ENCODE results near the gene HMSD. TPM values are rescaled to one million over a fixed set of nuclear protein-coding genes. Genes with fewer than 3 reads are reported as not detected.

Gene HMSD
- total and polyA plus RNA-seq, 2 donors (not counting 3 experiments of a cell fraction or from before 2014, with no cell fraction given): 0.08 TPM; not detected in 1

- no peak for FAIRE-seq
- intact Hi-C loops (cut with micrococcal nuclease) (no loop called here), dilution Hi-C loops (cut with MboI; ENCODE audit: extremely low pct_ligation_motif_present, low sequenced_read_pairs) (no loop called here)
- H3K9ac ChIP-seq (replicated peaks; ENCODE audit: extremely low read depth, insufficient read depth, low read length): no peak overlapping the region
- CTCF ChIA-PET: interaction anchor here (0.9 to 3.8 kb wide), 2 partner anchors 10 to 17 kb away, joined by 3 to 21 read pairs; no protein-coding TSS in a partner anchor
- POLR2A ChIA-PET: no interaction called here
- peaks cover 2% of the 10 kb centered on the region for H3K4me1 ChIP-seq (ENCODE audit: control insufficient read depth, extremely low read depth, insufficient read depth, low read length)
- no peaks in the 10 kb centered on the region for H3K9me1 ChIP-seq (replicated peaks; ENCODE audit: control insufficient read depth, extremely low read depth, insufficient read depth, low read length)
- H3K27me3 ChIP-seq (ENCODE audit: control insufficient read depth in 2 of 2, insufficient read depth in 2 of 2, low read length in 2 of 2): peaks cover 9 to 27% of the 10 kb centered on the region in 2 experiments
- no TSS peak for BruUV-seq (replicated peaks)
- DNase-seq (ENCODE audit: low read depth, low spot score): no peak
- no peaks in the 10 kb centered on the region for H3K79me2 ChIP-seq (ENCODE audit: control insufficient read depth, insufficient read depth, low read length)
- H3K9me3 ChIP-seq (replicated peaks; ENCODE audit: control insufficient read depth, insufficient read depth, low read length): no peaks in the 10 kb centered on the region
- no peak overlapping the region for H3K27ac ChIP-seq (ENCODE audit: insufficient read depth, low read depth, low read length)
- H4K20me1 ChIP-seq (replicated peaks; ENCODE audit: control insufficient read depth, extremely low read depth, insufficient read depth, low read length): no peaks in the 10 kb centered on the region
- TF ChIP-seq MYC (IDR thresholded peaks at IDR 0.05; ENCODE audit: low read depth, low read length): no peak
- TF ChIP-seq, protein P1, sequence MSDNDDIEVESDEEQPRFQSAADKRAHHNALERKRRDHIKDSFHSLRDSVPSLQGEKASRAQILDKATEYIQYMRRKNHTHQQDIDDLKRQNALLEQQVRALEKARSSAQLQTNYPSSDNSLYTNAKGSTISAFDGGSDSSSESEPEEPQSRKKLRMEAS (IDR thresholded peaks at IDR 0.05; ENCODE audit: insufficient read depth, insufficient read length): no peak
- no peak for TF ChIP-seq JUN (IDR thresholded peaks at IDR 0.05; ENCODE audit: borderline replicate concordance, insufficient read depth, insufficient read length, low read depth)
- no peak for TF ChIP-seq GATA2 (IDR thresholded peaks at IDR 0.05; ENCODE audit: insufficient read depth, insufficient read length, low read depth, low read length)
- no peak for TF ChIP-seq POLR2A (IDR thresholded peaks at IDR 0.05; ENCODE audit: low read depth, low read length)
- TF ChIP-seq, protein P2, sequence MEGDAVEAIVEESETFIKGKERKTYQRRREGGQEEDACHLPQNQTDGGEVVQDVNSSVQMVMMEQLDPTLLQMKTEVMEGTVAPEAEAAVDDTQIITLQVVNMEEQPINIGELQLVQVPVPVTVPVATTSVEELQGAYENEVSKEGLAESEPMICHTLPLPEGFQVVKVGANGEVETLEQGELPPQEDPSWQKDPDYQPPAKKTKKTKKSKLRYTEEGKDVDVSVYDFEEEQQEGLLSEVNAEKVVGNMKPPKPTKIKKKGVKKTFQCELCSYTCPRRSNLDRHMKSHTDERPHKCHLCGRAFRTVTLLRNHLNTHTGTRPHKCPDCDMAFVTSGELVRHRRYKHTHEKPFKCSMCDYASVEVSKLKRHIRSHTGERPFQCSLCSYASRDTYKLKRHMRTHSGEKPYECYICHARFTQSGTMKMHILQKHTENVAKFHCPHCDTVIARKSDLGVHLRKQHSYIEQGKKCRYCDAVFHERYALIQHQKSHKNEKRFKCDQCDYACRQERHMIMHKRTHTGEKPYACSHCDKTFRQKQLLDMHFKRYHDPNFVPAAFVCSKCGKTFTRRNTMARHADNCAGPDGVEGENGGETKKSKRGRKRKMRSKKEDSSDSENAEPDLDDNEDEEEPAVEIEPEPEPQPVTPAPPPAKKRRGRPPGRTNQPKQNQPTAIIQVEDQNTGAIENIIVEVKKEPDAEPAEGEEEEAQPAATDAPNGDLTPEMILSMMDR (IDR thresholded peaks at IDR 0.05; ENCODE audit: extremely low read depth in 1 of 2, insufficient read depth in 1 of 2, low read depth in 1 of 2, low read length in 2 of 2): no peak
- no peak for TF ChIP-seq EZH2 (IDR thresholded peaks at IDR 0.05; ENCODE audit: borderline replicate concordance, low read depth, low read length, severe bottlenecking)
- TF ChIP-seq FOS (IDR thresholded peaks at IDR 0.05; ENCODE audit: borderline replicate concordance, insufficient read depth, low read length): no peak
- no peak overlapping the region for H3K4me2 ChIP-seq (ENCODE audit: insufficient read depth, low read length)
- no peaks in the 10 kb centered on the region for H3K36me3 ChIP-seq (ENCODE audit: control insufficient read depth in 2 of 2, extremely low read depth in 1 of 2, insufficient read depth in 2 of 2, low read length in 2 of 2)
- no peak overlapping the region for H3K4me3 ChIP-seq (replicated peaks in 1 of 3; ENCODE audit: insufficient read depth in 1 of 3, low read depth in 1 of 3, low read length in 3 of 3)
- H2AFZ ChIP-seq (ENCODE audit: low read depth, low read length): no peak overlapping the region
Measured at GRCh38 chr18:63953811-63954210, 4.7 kb downstream of the HMSD start.
